K562 (cell line): ENCODE data around the gene TGOLN2. TPM values are rescaled to one million over a fixed set of nuclear protein-coding genes. Genes with fewer than 3 reads are reported as not detected.
A peak's percentile ranks its signal among the peaks of the same experiment; 100 is the strongest.

ENCODE experiments used
- CBFA2T3 ChIP-seq: fragments of 450-650 bp; IDR thresholded peaks from 2 replicates; pipeline ENCODE4 v1.6.1; 2017
- ETV1 ChIP-seq: fragments of 450-650 bp; conservative IDR thresholded peaks from 2 replicates; pipeline ENCODE4 v1.6.1; 2016; ENCODE audit warnings: missing genetic modification characterization, control low read depth, low read depth, missing compliant biosample characterization
- FOXK2 ChIP-seq, 2 experiments: fragments of 450-650 bp; IDR thresholded peaks in 1 of 2; conservative IDR thresholded peaks in 1 of 2; 2 replicates each; pipeline ENCODE4 v1.6.1; 2016; ENCODE audit warnings: low read depth in 2 of 2, mild to moderate bottlenecking in 1 of 2
- HBP1 ChIP-seq: fragments of 450-650 bp; formaldehyde crosslinking; IDR thresholded peaks from 2 replicates; pipeline ENCODE4 v1.4.0; 2022; ENCODE audit warnings: missing genetic modification characterization
- KDM1A ChIP-seq, 2 experiments: fragments of 450-650 bp; IDR thresholded peaks; 2 replicates each; pipeline ENCODE4 v1.6.1; 2016; ENCODE audit warnings: mild to moderate bottlenecking in 2 of 2
- L3MBTL2 ChIP-seq: fragments of 450-650 bp; IDR thresholded peaks from 2 replicates; pipeline ENCODE4 v1.6.1; 2016; ENCODE audit warnings: mild to moderate bottlenecking, moderate library complexity
- LCOR ChIP-seq: sonication (generic); formaldehyde crosslinking; IDR thresholded peaks from 2 replicates; pipeline ENCODE4 v1.8.0; 2022; ENCODE audit warnings: mild to moderate bottlenecking, missing genetic modification reagents
- MECOM ChIP-seq: fragments of 250-450 bp; sonication (Bioruptor Pico); IDR thresholded peaks from 2 replicates; pipeline ENCODE4 v1.8.0; 2022; ENCODE audit warnings: inconsistent platforms
- NBN ChIP-seq: fragments of 450-650 bp; IDR thresholded peaks from 2 replicates; pipeline ENCODE4 v1.6.1; 2016; ENCODE audit warnings: low read depth, mild to moderate bottlenecking
- SMAD4 ChIP-seq: fragments of 250-450 bp; sonication (Bioruptor Pico); conservative IDR thresholded peaks from 2 replicates; pipeline ENCODE4 v1.8.0; 2021; ENCODE audit warnings: inconsistent platforms, mild to moderate bottlenecking, moderate library complexity
- SMARCE1 ChIP-seq: fragments of 450-650 bp; IDR thresholded peaks from 2 replicates; pipeline ENCODE4 v1.7.1; 2016; ENCODE audit warnings: mild to moderate bottlenecking
- TEAD1 ChIP-seq, 2 experiments: fragments of 450-650 bp in 1 of 2; sonication (generic) in 1 of 2; formaldehyde crosslinking; IDR thresholded peaks; 2 replicates each; pipeline versions ENCODE4 v1.4.0 to v1.8.0; 2020 to 2022; ENCODE audit warnings: mild to moderate bottlenecking in 2 of 2, missing genetic modification reagents in 1 of 2
- ZNF239 ChIP-seq: fragments of 250-450 bp; sonication (Bioruptor Pico); IDR thresholded peaks from 2 replicates; pipeline ENCODE4 v1.4.0; 2020; ENCODE audit warnings: mild to moderate bottlenecking
- ZNF586 ChIP-seq: fragments of 450-650 bp; formaldehyde crosslinking; conservative IDR thresholded peaks from 2 replicates; pipeline ENCODE4 v1.4.0; 2020; ENCODE audit warnings: mild to moderate bottlenecking, moderate library complexity
- ZSCAN29 ChIP-seq: fragments of 450-650 bp; IDR thresholded peaks from 2 replicates; pipeline ENCODE4 v1.6.1; 2017
- polyA plus RNA-seq, 8 experiments: library from polyadenylated mRNA; depleted of rRNA in 4 of 8; stranded (reverse) in 5 of 8; unstranded in 3 of 8; fragments of >200 nt; fragmentation: Nextera tagmentation in 2 of 8; fragmentation: Illumina TruSeq in 1 of 8; extraction: Ambion mirVana in 2 of 8; extraction: Trizol in 1 of 8; gene quantifications; 2 replicates each; pipeline versions ENCODE4 v1.2.1 to v1.2.3, GENCODE V29; 2011 to 2014; ENCODE audit warnings: inconsistent platforms in 1 of 8, missing spikeins in 1 of 8
- total RNA-seq, 7 experiments: library from RNA; depleted of rRNA in 6 of 7; stranded (reverse); fragments of >200 nt in 6 of 7; fragmentation: Illumina TruSeq in 2 of 7; extraction: Trizol in 2 of 7; gene quantifications; 2 replicates each; pipeline versions ENCODE4 v1.2.1 to v1.2.3, GENCODE V29; 2011 to 2021; ENCODE audit warnings: low replicate concordance in 1 of 7
- TF ChIP-seq, protein P1 (sequence below), 2 experiments: fragments of 150-350 bp in 1 of 2; IDR thresholded peaks; 2 replicates each; pipeline ENCODE4 v1.6.1; 2012 to 2016; ENCODE audit warnings: low read depth in 2 of 2, low read length in 2 of 2, mild to moderate bottlenecking in 1 of 2, moderate library complexity in 1 of 2
- TF ChIP-seq, protein P2 (sequence below): fragments of 450-650 bp; IDR thresholded peaks from 2 replicates; pipeline ENCODE4 v1.6.1; 2017; ENCODE audit warnings: antibody characterized with exemption

The TGOLN2 gene
- total and polyA plus RNA-seq, 9 of the 15 experiments (the other 6 are each of a cell fraction or from before 2014, with no cell fraction given): 13.0 to 66.5 (median 35.9) TPM

DNA sequence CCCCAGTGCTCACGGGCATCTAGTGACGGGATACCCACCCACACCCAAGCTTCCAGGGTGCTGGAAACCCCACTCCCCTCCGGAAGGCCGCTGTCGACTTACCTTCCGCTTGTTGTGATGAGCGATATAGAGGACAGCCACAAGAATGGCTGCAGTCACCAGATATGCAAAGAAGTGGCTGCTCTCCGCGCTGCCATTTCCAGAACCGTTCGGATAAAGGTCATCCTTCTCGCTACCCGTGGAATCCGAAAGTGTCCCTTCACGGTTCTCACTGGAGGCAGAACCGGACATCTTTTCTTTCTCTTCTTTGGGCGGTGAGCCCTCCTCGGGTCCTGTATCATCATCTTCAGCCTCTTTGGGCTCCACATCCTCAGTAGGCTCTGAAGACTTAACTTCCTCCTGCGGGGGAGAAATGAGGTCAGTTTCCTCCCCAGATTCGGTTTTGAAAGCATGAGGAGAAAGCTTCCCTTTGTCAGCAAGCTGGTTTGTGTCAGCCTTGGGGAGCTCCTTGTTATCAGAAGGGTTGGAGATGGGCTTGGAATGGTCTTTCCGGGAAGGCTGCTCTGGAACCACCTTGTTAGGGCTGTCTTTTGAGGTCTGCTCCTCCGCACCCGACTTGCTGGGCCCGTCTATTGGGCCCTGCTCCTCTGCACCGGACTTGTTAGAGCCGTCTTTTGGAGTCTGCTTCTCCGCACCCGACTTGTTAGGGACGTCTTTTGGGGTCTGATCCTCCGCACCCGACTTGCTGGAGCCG lies 1.2 kb downstream of the TGOLN2 start (continued):
- peak in 1 of 2 experiments; percentile 39; a peak in 1 of 4 replicates for TF ChIP-seq KDM1A (IDR thresholded peaks at IDR 0.05)
- TF ChIP-seq ZNF586: no peak
- TF ChIP-seq HBP1 (CRISPR knock-in tag): no peak
- peak; percentile 70 for TF ChIP-seq CBFA2T3
- 0 out of 4 replicates have a peak, but pooled peaks of 1 of the 2 experiments have one; percentile 3 for TF ChIP-seq TEAD1 (CRISPR knock-in tag; IDR thresholded peaks at IDR 0.05)
- TF ChIP-seq ZNF239 (CRISPR knock-in tag): no peak
- TF ChIP-seq, protein P1, sequence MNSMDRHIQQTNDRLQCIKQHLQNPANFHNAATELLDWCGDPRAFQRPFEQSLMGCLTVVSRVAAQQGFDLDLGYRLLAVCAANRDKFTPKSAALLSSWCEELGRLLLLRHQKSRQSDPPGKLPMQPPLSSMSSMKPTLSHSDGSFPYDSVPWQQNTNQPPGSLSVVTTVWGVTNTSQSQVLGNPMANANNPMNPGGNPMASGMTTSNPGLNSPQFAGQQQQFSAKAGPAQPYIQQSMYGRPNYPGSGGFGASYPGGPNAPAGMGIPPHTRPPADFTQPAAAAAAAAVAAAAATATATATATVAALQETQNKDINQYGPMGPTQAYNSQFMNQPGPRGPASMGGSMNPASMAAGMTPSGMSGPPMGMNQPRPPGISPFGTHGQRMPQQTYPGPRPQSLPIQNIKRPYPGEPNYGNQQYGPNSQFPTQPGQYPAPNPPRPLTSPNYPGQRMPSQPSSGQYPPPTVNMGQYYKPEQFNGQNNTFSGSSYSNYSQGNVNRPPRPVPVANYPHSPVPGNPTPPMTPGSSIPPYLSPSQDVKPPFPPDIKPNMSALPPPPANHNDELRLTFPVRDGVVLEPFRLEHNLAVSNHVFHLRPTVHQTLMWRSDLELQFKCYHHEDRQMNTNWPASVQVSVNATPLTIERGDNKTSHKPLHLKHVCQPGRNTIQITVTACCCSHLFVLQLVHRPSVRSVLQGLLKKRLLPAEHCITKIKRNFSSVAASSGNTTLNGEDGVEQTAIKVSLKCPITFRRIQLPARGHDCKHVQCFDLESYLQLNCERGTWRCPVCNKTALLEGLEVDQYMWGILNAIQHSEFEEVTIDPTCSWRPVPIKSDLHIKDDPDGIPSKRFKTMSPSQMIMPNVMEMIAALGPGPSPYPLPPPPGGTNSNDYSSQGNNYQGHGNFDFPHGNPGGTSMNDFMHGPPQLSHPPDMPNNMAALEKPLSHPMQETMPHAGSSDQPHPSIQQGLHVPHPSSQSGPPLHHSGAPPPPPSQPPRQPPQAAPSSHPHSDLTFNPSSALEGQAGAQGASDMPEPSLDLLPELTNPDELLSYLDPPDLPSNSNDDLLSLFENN (IDR thresholded peaks at IDR 0.05; ENCODE audit: low read depth in 2 of 2, low read length in 2 of 2): 0 out of 4 replicates have a peak, but pooled peaks of 1 of the 2 experiments have one; percentile 15
- TF ChIP-seq FOXK2 (conservative IDR thresholded peaks at IDR 0.05 in 1 of 2, IDR thresholded peaks at IDR 0.05 in 1 of 2; ENCODE audit: low read depth in 2 of 2): peak in 1 of 2 experiments; percentile 62; a peak in 1 of 4 replicates
- 0 out of 2 replicates have a peak, but pooled peaks have one; percentile 30 for TF ChIP-seq L3MBTL2
- TF ChIP-seq SMAD4 (CRISPR knock-in tag): peak; percentile 47; the same call in 1 of the 2 replicates
- peak; percentile 43; the same call in 1 of the 2 replicates for TF ChIP-seq LCOR (CRISPR knock-in tag)
- 0 out of 2 replicates have a peak, but pooled peaks have one; percentile 20 for TF ChIP-seq SMARCE1
- TF ChIP-seq NBN: peak; percentile 69
- no peak for TF ChIP-seq MECOM (CRISPR knock-in tag)
- TF ChIP-seq, protein P2, sequence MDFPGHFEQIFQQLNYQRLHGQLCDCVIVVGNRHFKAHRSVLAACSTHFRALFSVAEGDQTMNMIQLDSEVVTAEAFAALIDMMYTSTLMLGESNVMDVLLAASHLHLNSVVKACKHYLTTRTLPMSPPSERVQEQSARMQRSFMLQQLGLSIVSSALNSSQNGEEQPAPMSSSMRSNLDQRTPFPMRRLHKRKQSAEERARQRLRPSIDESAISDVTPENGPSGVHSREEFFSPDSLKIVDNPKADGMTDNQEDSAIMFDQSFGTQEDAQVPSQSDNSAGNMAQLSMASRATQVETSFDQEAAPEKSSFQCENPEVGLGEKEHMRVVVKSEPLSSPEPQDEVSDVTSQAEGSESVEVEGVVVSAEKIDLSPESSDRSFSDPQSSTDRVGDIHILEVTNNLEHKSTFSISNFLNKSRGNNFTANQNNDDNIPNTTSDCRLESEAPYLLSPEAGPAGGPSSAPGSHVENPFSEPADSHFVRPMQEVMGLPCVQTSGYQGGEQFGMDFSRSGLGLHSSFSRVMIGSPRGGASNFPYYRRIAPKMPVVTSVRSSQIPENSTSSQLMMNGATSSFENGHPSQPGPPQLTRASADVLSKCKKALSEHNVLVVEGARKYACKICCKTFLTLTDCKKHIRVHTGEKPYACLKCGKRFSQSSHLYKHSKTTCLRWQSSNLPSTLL: no peak
- peak; percentile 77 for TF ChIP-seq ETV1 (tag)
- TF ChIP-seq ZSCAN29: no peak
